Posterior cingulate gyrus (tissue), 11 donors: ENCODE results near the gene PLXNB3.
"Not testable (repeated sequence)": the region's sequence is repeated elsewhere in the genome, so short reads cannot be mapped to it uniquely, and the experiment has no call there.

Experiments
- DNase-seq, 10 donors: peaks; one replicate each; pipeline versions ENCODE4 v3.0.0 to v3.0.0-alpha.2; 2020 to 2021; ENCODE audit warnings: mixed read lengths in 3 of 10
- intact Hi-C: fragments of 100-400 bp; cut with DNase I; formaldehyde crosslinking; loops from one replicate; pipeline ENCODE4 v1.15.1; 2023

PLXNB3 gene

DNA sequence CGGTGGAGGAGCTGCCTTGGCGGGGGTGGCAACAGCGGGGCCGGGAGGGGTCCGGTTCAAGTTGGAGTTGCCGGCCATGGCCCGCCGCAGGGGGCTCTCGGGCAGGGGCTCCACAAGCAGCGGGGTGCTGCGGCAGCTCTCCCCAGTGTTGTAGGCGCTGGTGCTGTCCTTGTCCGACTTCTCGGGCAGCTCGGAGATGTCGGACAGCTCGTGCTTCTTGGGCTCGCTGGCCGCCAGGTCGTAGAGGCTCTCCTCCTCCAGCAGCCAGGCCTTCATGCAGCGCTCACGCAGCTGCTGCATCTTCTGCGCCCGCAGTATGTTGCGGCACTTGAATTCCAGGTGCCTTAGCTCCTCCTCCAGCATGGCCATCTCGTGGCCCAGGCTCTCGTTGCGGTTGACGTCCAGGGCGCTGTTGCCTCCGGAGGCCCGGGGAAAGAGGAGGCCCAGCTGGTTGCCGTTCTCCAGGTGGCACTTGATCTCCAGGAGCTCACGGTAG is 40.1 kb downstream of the PLXNB3 start:
- DNase-seq: peak in 2 of 10 donors; percentile 57 to 76
- intact Hi-C loops: no loop called here

DNA sequence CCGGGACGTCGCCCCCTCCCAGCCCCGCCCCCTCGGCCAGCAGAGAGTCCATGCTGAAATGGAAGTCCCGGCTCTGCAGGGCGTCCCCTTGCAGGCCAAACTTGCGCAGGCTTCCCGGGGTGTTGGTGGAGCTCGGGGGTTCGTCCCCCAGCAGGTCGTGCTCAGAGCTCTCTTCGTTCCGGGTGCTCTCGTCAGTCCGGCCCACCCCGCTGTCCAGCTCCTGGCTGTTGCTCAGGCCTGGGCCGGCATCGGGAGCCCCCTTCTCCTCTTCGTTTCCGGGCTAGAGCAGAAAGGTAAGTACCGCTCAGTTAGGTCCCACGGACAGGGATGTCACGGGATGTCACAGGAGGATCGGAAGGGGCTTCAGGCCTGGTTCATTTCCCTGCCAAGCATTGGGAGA is 40.6 kb downstream of the PLXNB3 start:
- peak in 1 of 10 donors; percentile 67 for DNase-seq
- intact Hi-C loops: no loop called here

DNA sequence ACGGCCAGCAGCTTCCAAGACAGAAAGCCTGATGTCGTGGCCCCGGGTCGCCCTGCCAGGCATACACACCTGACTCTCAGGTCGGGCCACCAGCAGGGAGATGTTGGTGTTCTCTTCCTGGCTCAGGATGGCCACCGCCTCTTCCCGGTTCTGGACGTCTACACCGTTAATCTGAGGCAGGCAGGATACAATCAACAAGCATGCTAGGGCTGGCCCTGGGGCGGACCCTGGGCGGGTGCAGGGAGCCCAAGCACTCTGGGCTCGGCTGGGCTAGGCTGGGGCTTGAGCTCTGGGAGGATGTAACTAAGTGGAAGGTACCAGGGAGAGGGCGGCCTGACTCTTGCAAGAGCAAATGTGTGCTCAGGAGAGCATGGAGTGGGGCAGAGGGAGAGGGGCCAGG is 41.4 kb downstream of the PLXNB3 start:
- peak in 2 of 10 donors; percentile 52 to 79 for DNase-seq
- intact Hi-C loops: no loop called here

DNA sequence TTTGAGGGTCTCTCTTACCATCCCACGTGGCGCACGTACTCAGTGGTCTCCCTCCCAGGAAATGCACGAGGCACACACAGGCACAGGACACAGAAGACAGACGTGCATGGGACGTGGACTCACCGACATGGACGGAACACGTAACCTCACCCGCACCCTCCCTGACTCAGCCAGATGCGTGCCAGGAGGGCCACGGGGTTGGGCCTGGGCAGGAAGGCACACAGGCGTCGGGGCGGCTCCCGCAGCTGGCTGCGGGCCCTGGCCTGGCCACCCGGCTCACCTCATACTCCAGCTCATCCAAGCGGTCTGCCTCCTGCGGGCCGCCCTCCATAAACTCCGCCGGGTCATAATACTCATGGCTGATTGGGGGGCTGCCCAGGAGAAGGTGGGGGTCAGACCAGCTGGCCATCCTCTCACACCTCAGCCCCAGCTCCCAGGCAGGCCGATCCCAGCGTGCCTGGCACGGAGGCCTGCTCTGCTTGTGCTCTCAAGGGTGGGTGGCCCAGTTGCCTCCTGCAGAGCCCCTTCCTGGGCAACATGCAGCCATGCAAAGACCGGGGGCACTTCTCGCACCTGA is 43.0 kb downstream of the PLXNB3 start:
- peak in 1 of 10 donors; percentile 58 for DNase-seq
- intact Hi-C loops: no loop called here

DNA sequence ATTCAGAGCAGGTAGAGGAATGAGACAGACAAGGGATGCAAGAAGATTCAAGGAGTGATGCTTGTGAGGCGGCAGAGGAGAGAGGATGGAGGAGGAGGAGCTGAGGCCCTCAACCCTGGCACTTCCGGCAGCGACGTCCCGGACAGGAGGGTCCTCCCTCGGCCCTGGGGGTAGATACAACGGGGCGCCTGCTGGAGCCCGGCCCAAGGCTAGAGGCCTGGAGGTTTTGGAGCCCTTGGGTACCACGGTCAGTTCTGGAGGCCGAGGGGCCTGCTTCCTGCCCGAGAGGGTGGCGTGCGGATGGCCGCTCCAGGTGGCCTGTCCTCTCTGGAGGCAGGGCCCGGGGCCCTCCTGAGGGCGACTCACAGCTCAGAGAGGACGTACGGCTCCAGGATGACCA is 43.9 kb downstream of the PLXNB3 start:
- intact Hi-C loops: no loop called here
- DNase-seq: peak in 2 of 10 donors; percentile 66 to 78

DNA sequence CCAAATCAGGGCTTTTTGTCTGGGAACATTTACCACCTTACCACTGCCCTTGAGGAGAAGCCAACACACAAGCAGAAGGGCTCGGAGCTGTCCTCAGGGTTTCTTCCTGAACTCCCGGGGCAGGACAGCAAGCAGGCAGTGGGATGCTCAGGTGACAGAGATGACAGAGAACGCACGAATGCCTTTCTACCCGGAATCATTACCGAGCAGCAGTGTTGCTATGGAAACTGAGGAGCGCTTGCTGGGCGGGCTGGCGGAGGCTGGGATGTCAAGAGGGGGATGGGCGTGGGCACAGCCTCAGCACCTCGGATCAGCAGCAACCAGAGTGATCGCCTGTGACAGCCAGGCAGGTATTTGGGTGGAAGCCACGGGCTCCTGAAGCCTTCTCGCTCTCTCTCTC is 48.2 kb downstream of the PLXNB3 start:
- intact Hi-C loops: no loop called here
- DNase-seq: peak in 3 of 10 donors; percentile 28 to 82 (median 67)

DNA sequence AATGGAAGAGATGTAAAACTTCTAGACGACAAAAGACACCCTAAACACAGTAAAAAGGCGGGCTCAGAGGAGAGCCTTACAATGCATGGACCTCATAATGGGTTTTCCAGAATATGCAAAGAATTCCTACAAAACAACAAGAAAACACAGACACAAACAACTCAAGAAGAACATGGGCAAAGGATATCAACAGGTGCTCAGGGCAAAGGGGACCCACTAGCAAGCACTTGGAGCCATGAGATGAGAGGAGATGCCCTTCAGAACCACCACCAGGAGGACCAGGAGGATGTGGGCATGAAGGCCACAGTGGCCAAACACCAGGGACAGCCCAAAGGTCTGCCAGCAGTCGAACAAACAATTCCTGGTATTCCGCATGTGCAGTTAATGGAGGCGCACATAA is 49.1 kb downstream of the PLXNB3 start:
- intact Hi-C loops: no loop called here
- DNase-seq: no peak

DNA sequence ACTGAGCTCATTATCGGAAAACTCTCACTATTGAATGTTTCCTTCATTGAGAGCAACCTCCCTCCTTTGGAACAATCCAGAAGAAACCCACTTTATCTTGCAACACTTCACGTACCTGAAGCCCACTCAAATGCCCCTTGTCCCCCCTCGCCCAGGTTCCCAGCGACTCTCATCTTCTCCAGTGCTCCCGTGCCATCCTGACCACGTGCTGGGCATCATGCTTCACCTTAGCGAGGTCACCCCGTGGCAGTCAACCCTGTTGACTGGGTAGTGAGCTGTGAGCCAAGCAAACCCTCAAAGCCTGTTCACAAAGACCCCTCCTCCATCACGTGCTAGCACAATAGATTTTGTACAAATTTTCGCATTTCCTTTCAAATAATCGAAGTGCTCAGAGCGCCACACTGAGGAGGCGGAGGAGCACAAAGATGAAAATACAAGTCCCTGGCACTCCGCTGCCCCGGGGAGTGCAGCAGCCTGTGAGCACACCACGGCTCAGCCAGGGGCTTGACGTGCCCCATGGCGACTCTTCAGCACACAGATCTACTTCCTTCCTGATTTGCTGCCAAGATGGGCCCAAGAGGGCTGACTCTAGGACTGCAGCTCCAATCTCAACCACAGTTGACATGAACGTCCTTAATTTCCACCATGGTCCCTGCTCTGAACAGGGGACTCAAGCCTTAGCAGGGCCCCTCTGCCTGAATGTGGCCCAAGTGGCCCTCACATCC is 50.7 kb downstream of the PLXNB3 start:
- intact Hi-C loops: no loop called here
- DNase-seq: peak in 2 of 10 donors; percentile 65 to 74

DNA sequence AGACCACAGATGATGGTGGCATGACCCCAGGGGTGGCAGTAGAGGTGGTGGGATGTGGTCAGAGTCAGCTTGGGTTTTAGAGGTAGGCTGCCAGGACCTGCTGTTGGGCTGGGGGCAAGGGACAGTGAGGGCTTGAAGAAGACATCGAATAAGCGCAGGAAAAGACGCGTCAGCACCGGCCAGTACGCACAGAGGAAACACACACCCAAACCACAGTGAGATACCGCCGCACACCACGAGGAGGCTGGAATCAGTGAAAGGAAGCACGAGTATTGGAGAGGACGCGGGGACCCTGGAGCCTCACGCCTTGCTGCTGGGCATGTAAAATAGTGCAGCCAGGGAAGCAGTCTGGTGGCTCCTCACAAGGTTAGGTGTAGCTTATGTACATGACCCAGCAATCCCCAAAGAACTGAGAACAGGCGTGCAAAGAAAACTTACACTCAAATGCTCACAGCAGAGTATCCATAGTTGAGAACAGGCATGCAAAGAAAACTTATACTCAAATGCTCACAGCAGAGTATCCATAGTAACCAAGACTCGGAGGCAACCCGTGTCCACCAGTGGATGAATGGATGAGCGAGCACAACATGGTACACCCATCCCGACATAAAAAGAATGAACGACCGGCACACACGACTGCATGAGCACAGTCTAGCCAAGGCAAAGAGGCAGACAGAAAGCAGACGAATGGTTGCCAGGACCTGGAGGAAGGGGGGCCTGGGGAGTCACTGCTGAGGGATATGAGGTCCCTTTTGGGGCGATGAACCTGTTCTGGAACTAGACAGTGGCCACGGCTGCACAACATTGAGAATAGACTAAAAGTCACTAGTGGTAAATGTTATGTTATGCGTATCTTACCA is 53.0 kb downstream of the PLXNB3 start:
- peak in 3 of 10 donors; percentile 55 to 80 (median 63) for DNase-seq
- intact Hi-C loops: no loop called here

DNA sequence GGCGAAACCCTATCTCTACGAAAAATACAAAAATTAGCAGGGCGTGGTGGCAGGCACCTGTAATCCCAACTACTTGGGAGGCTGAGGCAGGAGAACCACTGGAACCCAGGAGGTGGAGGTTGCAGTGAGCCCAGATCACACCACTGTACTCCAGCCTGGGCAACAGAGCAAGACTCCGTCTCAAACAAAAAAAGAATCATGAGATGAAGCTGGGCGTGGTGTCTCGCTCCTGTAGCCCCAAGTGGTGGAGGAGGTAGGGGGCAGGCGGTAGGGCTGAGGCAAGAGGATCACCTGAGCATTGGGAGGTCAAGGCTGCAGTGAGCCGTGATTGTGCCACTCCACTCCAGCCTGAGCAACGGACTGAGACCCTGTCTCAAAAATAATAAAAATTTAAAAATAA is 54.0 kb downstream of the PLXNB3 start:
- peak in 3 of 10 donors; percentile 19 to 55 (median 23) for DNase-seq
- intact Hi-C loops: not testable (repeated sequence)

DNA sequence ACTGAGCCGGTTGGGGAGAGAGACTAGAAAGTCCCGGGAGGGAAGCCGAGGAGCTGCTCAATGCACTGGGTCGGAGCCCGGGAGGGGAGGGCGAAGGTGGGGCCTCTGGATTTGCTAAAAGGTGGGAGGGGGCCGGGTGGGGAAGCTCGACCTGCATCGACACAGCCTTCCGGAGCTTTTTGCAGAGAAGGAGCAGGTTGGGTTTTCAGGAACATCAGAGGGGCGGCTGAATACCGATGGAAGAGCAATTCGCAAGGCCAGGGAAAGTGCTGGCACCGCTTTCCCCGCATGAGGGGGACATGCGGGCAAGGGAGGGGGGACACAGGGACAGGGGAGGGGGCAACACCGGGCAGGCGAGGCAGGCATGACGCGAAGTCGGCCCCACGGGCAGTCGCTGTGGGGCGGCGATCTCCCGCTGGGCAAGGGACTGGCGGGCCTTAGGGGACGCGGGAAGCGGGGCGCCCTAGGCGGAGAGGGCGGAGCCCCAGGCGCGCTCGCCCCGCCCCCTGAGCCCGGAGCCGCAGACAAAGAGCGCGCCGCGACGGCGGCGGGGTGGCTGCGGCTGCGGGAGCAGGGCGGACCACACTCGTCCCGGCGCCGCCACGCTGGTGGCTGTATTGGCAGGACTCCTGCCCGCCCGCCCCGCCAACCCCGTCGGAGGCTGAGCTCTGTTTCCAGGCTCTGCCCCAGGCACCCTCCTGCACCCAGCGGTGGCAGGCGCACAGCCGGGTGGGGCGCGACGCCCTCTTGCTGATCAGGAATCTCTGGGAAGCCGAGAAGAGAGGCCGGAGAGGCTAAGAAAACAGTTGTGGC is 54.7 kb downstream of the PLXNB3 start:
- peak in 4 of 10 donors; percentile 47 to 87 (median 81) for DNase-seq
- intact Hi-C loops: no loop called here

DNA sequence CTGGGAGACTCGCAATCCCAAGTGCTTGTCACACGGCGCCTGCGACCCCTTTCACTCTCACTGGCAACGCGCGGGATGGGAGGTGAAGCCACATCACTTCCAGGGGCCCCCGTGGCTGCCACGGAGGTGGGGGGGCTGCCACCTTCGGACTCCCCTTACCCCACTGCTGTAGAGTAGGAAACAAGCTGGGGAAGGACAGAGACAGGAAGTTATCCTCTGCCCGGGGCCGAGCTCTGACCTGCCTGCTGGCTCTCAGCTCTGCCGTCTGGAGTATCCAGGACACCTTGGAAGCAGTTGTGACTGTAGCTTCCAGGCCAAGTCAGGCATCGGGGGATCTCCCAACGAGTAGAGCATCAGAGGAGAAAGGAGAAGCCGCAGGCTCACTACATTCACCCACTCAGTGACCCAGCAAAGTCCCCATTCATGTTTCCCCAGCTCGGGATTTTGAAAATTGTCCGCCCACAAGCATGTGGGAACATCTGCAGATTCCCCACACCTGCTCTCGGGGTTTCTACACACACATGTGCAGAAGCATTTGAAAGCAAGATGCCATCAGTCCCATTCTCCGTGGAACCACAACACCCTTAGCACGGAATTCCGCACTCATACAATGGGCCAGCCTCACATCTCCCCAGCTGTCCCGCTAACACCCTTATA is 55.5 kb downstream of the PLXNB3 start:
- peak in 1 of 10 donors; percentile 67 for DNase-seq
- intact Hi-C loops: loop anchor here (10.0 kb wide), 1 partner anchor 65 kb away; the partner anchor contains the start of gene L1CAM

DNA sequence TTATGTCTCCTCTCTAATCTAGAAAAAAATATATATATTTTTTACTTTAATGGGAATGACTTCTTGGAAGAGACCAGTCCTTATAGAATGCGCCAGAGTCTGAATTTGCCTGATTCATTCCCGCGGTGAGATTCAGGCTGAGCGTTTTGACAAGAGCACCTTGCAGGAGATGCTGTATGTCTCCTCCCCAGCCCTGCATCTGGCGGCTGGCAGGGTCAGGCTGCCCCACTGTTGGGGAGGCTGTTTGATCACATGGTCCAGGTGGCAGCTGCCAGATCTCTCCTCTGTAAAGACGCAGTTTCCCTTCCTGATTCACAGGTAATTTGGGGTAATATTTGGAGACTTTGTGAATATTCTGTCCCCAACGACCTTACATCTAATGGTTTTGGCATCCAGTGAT is 56.6 kb downstream of the PLXNB3 start:
- peak in 1 of 10 donors; percentile 78 for DNase-seq
- intact Hi-C loops: loop anchor here (10.0 kb wide), 1 partner anchor 64 kb away; the partner anchor contains the start of gene L1CAM

DNA sequence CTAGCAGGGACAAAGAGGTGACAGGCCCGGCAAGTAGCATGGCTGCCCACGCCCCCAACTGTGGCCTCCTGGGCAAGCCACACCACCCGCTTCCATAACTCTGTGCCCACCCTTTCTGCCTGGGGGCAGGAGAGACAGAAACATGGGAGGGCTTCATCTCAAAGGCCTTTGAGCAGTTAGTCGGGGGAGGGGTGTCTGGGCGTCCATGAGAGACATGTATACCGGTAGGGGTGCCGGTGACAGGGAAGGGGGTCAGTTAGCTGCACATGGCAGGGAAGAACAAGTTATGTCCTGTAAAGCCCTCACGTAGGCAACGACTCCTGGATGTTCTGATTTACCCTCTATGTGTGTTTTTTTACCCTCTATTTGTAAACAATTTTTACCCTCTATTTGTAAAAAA is 57.0 kb downstream of the PLXNB3 start:
- intact Hi-C loops: loop anchor here (10.0 kb wide), 1 partner anchor 64 kb away; the partner anchor contains the start of gene L1CAM
- DNase-seq: peak in 1 of 10 donors; percentile 45

DNA sequence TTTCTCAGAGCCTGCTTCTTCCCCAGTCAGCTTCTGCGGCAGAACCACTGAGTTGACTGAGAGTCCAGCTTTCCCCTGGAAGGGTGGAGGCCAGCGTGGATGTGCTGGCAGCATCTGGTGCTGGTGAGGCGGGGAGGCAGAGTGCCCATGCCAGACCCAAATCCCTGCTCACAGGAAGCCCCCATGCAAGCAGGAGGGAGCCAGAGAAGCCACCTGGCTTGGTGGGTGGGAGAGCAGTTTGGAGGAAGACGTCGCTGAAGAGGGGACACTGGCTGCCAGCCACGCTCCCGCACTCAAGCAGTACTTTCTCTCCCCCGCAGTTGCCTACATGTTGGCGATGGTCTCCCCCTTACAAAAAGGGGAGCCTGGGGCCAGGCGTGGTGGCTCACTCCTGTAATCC is 60.3 kb downstream of the PLXNB3 start:
- intact Hi-C loops: loop anchor here (10.0 kb wide), 1 partner anchor 60 kb away; the partner anchor contains the start of gene L1CAM

DNA sequence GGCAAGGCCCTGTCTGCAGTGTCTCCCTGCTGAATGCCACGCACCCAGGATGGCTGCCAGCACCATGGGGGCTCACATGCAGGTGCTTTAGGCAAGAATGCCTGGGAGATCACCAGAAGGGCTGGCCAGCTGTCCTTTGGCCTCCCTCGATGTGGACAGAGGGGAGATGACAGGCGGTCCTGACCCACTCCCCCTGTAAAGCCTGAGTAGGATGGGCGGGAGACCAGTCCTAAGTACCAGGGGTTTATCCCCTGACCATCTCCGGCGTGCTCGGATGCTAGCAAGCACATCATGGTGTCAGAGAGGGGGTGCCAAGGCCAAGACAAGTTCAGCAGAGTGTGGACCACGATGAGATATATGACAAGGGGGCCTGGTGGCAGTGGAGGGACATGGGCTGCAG is 61.0 kb downstream of the PLXNB3 start:
- DNase-seq: no peak
- intact Hi-C loops: loop anchor here (10.0 kb wide), 1 partner anchor 60 kb away; the partner anchor contains the start of gene L1CAM

More for the DNA sequence above, 60.3 kb downstream of the PLXNB3 start:
- no peak for DNase-seq
